Breast epithelium (tissue), 4 donors: ENCODE measurements around the gene AFF3. TPM values are rescaled to one million over a fixed set of nuclear protein-coding genes. Genes with fewer than 3 reads are reported as not detected.

Source experiments
- DNase-seq, 2 donors: peaks; one replicate each; pipeline ENCODE4 v3.0.0-alpha.2; 2019; ENCODE audit warnings: low spot score in 2 of 2
- H3K27ac ChIP-seq, 2 donors: fragments of 200-600 bp; sonication (generic) in 1 of 2; one replicate each; pipeline ENCODE4 v1.5.1; 2016 to 2019; ENCODE audit warnings: mild to moderate bottlenecking in 1 of 2
- H3K27me3 ChIP-seq, 2 donors: fragments of 200-600 bp; sonication (generic) in 1 of 2; one replicate each; pipeline versions ENCODE4 v1.5.1 to v1.6.0; 2017 to 2019; ENCODE audit warnings: control low read depth in 1 of 2, mild to moderate bottlenecking in 1 of 2
- H3K36me3 ChIP-seq: fragments of 200-600 bp; one replicate; pipeline ENCODE4 v1.5.1; 2019
- H3K4me1 ChIP-seq, 2 donors: fragments of 200-600 bp; sonication (generic); one replicate each; pipeline ENCODE4 v1.5.1; 2016 to 2019; ENCODE audit warnings: control low read depth in 1 of 2
- H3K4me3 ChIP-seq, 3 donors: fragments of 200-600 bp; sonication (generic); 1 replicate in 2 of 3; 2 replicates in 1 of 3; pipeline ENCODE4 v1.5.1; 2016 to 2019; ENCODE audit warnings: mild to moderate bottlenecking in 3 of 3, moderate library complexity in 2 of 3
- H3K9me3 ChIP-seq, 2 donors: fragments of 200-600 bp; sonication (generic) in 1 of 2; one replicate each; pipeline ENCODE4 v1.5.1; 2016 to 2019; ENCODE audit warnings: control low read depth in 1 of 2
- POLR2A ChIP-seq: fragments of 450-650 bp; IDR thresholded peaks from one replicate; pipeline ENCODE4 v1.6.1; 2016; ENCODE audit warnings: antibody characterized with exemption, mild to moderate bottlenecking, moderate library complexity
- POLR2AphosphoS5 ChIP-seq, 3 donors: sonication (generic); formaldehyde crosslinking; IDR thresholded peaks; one replicate each; pipeline ENCODE4 v1.6.1; 2017; ENCODE audit warnings: antibody characterized with exemption in 3 of 3
- intact Hi-C: fragments of 100-400 bp; cut with DNase I; formaldehyde crosslinking; loops from one replicate; pipeline ENCODE4 v1.15.1; 2023; ENCODE audit warnings: low total_unique reads
- total RNA-seq, 3 donors: library from RNA; depleted of rRNA; stranded (reverse); fragments of >200 nt; gene quantifications; one replicate each; pipeline ENCODE4 v1.1.0, GENCODE V29; 2016
- TF ChIP-seq, protein P1 (sequence below), 3 donors: fragments of 450-650 bp; IDR thresholded peaks; one replicate each; pipeline ENCODE4 v1.5.1; 2016 to 2017; ENCODE audit warnings: antibody characterized with exemption in 3 of 3, mild to moderate bottlenecking in 3 of 3, moderate library complexity in 3 of 3

Gene AFF3
- total RNA-seq, 3 donors from 2014 or later, result 8.2 to 116 (median 63.6) TPM

DNA sequence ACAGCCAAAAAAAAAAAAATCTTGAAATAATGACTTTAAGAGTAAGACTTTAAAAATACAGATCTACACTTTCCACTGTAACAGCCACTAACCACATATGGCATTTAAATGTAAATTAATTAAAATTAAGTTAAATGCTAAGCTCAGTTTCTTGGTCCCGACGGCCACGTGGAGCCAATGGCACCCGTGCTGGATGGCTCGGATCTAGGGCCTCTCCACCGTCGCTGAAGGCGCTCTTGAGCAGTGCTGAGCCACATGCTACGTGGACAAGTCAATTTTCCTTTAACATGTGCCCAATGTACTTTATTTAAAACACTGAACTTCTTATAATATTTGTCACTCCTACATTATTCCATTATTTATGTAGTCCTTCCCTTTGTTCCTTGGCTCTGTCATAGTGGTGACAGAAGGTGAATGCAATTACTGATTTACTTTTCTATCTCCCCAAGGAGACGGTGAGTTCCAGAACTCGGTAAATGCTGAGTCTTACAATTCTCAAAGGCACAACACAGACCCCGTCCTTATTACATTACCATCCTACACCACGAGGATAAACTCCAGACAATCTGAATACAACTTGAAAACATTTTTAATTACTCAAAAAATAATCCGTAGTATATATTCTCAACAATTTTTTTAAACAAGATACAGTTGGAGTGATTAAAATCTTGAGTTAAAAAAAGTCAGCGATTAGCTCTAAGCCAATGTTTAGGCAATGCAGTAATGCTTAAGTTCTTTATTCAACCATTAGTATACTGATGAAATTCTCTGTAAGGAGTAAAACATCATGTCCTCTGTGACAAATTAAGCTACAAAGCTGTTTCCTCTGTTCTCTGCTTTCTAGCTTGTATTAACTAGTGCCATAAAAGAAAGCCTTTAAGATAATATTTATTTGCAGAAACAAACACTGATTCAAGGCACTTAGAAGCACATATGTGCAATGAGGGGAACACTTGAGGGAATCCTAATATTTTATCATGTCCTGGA is 95.1 kb downstream of the AFF3 start:
- no peak overlapping the region for H3K27ac ChIP-seq
- intact Hi-C loops, result no loop called here
- H3K4me3 ChIP-seq, result no peak overlapping the region
- TF ChIP-seq, protein P1, sequence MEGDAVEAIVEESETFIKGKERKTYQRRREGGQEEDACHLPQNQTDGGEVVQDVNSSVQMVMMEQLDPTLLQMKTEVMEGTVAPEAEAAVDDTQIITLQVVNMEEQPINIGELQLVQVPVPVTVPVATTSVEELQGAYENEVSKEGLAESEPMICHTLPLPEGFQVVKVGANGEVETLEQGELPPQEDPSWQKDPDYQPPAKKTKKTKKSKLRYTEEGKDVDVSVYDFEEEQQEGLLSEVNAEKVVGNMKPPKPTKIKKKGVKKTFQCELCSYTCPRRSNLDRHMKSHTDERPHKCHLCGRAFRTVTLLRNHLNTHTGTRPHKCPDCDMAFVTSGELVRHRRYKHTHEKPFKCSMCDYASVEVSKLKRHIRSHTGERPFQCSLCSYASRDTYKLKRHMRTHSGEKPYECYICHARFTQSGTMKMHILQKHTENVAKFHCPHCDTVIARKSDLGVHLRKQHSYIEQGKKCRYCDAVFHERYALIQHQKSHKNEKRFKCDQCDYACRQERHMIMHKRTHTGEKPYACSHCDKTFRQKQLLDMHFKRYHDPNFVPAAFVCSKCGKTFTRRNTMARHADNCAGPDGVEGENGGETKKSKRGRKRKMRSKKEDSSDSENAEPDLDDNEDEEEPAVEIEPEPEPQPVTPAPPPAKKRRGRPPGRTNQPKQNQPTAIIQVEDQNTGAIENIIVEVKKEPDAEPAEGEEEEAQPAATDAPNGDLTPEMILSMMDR (IDR thresholded peaks at IDR 0.05), result no peak
- no peak for TF ChIP-seq POLR2AphosphoS5 (IDR thresholded peaks at IDR 0.05)
- no peak for TF ChIP-seq POLR2A
- H3K36me3 ChIP-seq, result no peaks in the 10 kb centered on the region
- DNase-seq, result no peak
- no peaks in the 10 kb centered on the region for H3K9me3 ChIP-seq
- no peaks in the 10 kb centered on the region for H3K27me3 ChIP-seq
- no peaks in the 10 kb centered on the region for H3K4me1 ChIP-seq

DNA sequence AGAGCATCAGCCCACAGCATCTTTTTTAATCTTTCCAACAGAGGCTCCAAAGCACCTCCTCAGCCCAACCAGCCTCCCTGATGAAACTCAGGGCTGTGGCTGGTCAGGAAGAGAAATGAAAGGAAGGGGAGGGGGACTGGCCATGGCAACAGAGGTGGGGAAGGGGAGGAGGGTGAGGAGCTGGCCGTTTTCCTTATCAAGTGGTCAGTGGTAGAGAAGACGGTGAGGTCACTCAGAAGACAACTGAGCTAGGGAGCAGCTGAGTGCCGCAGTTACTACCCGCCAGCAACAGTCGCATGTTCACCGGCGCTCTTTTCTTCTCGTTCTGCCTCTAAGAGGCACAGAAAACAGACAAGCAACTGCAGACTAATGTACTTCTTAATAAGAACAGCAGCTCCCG is 97.4 kb downstream of the AFF3 start:
- H3K4me3 ChIP-seq, result no peak overlapping the region
- no peak for DNase-seq
- no peaks in the 10 kb centered on the region for H3K9me3 ChIP-seq
- TF ChIP-seq POLR2AphosphoS5 (IDR thresholded peaks at IDR 0.05) (no peak), POLR2A (no peak)
- TF ChIP-seq, protein P1 (IDR thresholded peaks at IDR 0.05), result no peak
- no peak overlapping the region for H3K27ac ChIP-seq
- H3K36me3 ChIP-seq, result no peaks in the 10 kb centered on the region
- no peaks in the 10 kb centered on the region for H3K4me1 ChIP-seq
- intact Hi-C loops, result no loop called here
- H3K27me3 ChIP-seq, result no peaks in the 10 kb centered on the region

GRCh38 chr2:100043891-100044255 is 98.5 kb downstream of the AFF3 start:
- Histone ChIP-seq H3K27ac (no peak overlapping the region), H3K4me1 (no peaks in the 10 kb centered on the region), H3K27me3 (no peaks in the 10 kb centered on the region), H3K36me3 (no peaks in the 10 kb centered on the region), H3K9me3 (no peaks in the 10 kb centered on the region), H3K4me3 (no peak overlapping the region)
- no peak for DNase-seq
- TF ChIP-seq POLR2A (no peak), POLR2AphosphoS5 (IDR thresholded peaks at IDR 0.05) (no peak)
- TF ChIP-seq, protein P1 (IDR thresholded peaks at IDR 0.05), result no peak
- intact Hi-C loops, result no loop called here

DNA sequence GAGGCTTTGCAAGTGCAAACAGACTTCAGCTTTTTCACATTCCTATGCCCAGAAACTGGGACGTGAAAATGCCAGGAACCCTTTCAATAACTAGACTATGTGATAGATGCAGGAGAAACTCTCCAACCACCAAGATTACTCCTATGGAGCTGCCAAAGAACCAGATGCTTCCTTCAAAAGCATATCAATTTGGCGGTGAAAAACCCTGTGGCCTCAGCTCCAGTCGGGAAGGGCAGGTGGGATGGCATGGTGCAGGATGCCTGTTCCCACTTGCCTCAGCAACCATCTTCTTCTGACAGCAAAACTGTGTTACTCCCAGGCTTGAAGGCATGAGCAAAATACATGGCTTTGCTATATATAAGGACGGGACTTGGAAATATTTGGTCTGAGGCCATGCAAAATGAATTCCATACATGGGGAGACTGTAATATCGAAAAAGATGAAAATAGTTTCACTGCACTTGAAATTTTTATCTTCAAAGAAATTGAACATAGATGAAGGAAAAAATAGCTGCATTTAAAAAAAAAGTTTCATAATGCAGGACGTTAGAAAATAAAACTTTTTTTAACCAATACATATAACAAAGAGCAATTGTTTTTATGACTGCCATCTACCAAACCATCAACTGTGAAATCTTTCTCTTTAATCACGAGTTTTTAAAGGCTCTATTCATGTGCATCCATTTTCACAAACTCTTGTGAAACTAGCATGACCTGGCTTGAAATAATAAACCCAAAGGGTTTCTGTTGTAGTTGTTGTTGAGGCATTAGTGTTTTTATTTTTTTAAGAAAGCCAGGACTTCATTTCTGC is 99.1 kb downstream of the AFF3 start:
- DNase-seq, result no peak
- Histone ChIP-seq H3K36me3 (no peaks in the 10 kb centered on the region), H3K4me3 (no peak overlapping the region), H3K27me3 (no peaks in the 10 kb centered on the region), H3K27ac (no peak overlapping the region), H3K4me1 (no peaks in the 10 kb centered on the region), H3K9me3 (no peaks in the 10 kb centered on the region)
- no peak for TF ChIP-seq POLR2A
- TF ChIP-seq POLR2AphosphoS5 (IDR thresholded peaks at IDR 0.05), result no peak
- TF ChIP-seq, protein P1 (IDR thresholded peaks at IDR 0.05), result no peak
- intact Hi-C loops, result no loop called here

DNA sequence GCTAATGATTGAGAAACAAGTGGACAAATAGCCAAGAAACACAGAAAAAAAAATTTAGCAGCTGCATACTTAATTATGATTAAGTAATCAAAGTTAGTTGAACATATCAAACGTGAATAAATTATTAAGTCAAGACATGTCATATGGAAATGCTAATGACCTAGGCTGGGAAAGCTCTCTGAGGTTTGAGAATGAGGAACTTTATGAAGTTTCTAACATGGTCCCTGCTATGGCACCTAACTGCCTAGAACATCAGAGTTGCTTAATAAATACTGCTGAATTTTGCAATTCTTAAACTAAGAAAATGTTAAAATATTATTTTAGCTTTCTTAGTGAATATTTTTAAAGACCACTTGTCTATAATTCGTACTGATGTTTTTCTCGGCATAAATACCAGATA is 99.8 kb downstream of the AFF3 start:
- intact Hi-C loops, result no loop called here
- Histone ChIP-seq H3K27ac (no peak overlapping the region), H3K9me3 (no peaks in the 10 kb centered on the region), H3K27me3 (no peaks in the 10 kb centered on the region), H3K4me1 (no peaks in the 10 kb centered on the region), H3K4me3 (no peak overlapping the region), H3K36me3 (no peaks in the 10 kb centered on the region)
- DNase-seq, result no peak
- TF ChIP-seq POLR2AphosphoS5 (IDR thresholded peaks at IDR 0.05) (no peak), POLR2A (no peak)
- TF ChIP-seq, protein P1 (IDR thresholded peaks at IDR 0.05), result no peak
